DND-41 (cell line): ENCODE data around the gene ARID2.

Experiments used
- ATAC-seq: fragments of 200-7000 bp; cut with Tn5 transposase; 3 replicates; pipeline ENCODE4 v1.9.1; 2021; ENCODE audit warnings: low read depth; ENCODE audit not compliant: insufficient read depth
- DNase-seq: peaks from one replicate; pipeline ENCODE4 v3.0.0-alpha.2; 2020
- H2AFZ ChIP-seq: 2 replicates; pipeline ENCODE4 v1.6.0; 2012; ENCODE audit warnings: low read depth, low read length
- H3K27ac ChIP-seq: 2 replicates; pipeline ENCODE4 v1.5.1; 2012; ENCODE audit warnings: low read length, inconsistent platforms
- H3K27me3 ChIP-seq: fragments of 200-600 bp; sonication (generic); 2 replicates; pipeline ENCODE4 v1.6.0; 2012; ENCODE audit warnings: low read length, mild to moderate bottlenecking, inconsistent platforms; ENCODE audit not compliant: insufficient read depth, poor library complexity
- H3K36me3 ChIP-seq: 2 replicates; pipeline ENCODE4 v1.5.1; 2012; ENCODE audit warnings: low read length, inconsistent platforms; ENCODE audit not compliant: insufficient read depth
- H3K4me1 ChIP-seq: 2 replicates; pipeline ENCODE4 v1.5.1; 2012; ENCODE audit warnings: mild to moderate bottlenecking, low read length; ENCODE audit not compliant: insufficient read depth
- H3K4me2 ChIP-seq: 2 replicates; pipeline ENCODE4 v1.6.0; 2012; ENCODE audit warnings: mild to moderate bottlenecking, moderate library complexity, low read length, inconsistent platforms; ENCODE audit not compliant: insufficient read depth
- H3K4me3 ChIP-seq, 2 experiments: fragments of 200-600 bp in 1 of 2; shearing (Covaris generic) in 1 of 2; 2 replicates each; pipeline ENCODE4 v1.5.1; 2012 to 2016; ENCODE audit warnings: inconsistent platforms in 2 of 2, low read length in 2 of 2, mild to moderate bottlenecking in 2 of 2, low read depth in 1 of 2, moderate library complexity in 1 of 2
- H3K79me2 ChIP-seq: 2 replicates; pipeline ENCODE4 v1.6.0; 2012; ENCODE audit warnings: low read length, inconsistent platforms; ENCODE audit not compliant: insufficient read depth
- H3K9ac ChIP-seq: 2 replicates; pipeline ENCODE4 v1.6.0; 2012; ENCODE audit warnings: low read depth, mild to moderate bottlenecking, inconsistent platforms, low read length, moderate library complexity
- H3K9me3 ChIP-seq: 2 replicates; pipeline ENCODE4 v1.5.1; 2012; ENCODE audit warnings: low read length, moderate library complexity, mild to moderate bottlenecking, inconsistent platforms; ENCODE audit not compliant: insufficient read depth, severe bottlenecking
- H4K20me1 ChIP-seq: 2 replicates; pipeline ENCODE4 v1.6.0; 2012; ENCODE audit warnings: low read length; ENCODE audit not compliant: insufficient read depth
- CTCF ChIP-seq: IDR thresholded peaks from 2 replicates; pipeline ENCODE4 v1.5.1; 2012; ENCODE audit warnings: borderline replicate concordance, low read length, moderate library complexity, mild to moderate bottlenecking; ENCODE audit not compliant: poor library complexity, severe bottlenecking; ENCODE audit errors: extremely low read depth
- EZH2 ChIP-seq: IDR thresholded peaks from 3 replicates; pipeline ENCODE4 v1.6.1; 2012; ENCODE audit warnings: borderline replicate concordance, low read depth, mild to moderate bottlenecking, moderate library complexity, low read length, inconsistent platforms; ENCODE audit not compliant: severe bottlenecking

The ARID2 gene

GRCh38 chr12:45707241-45707857, 22.2 kb upstream of the ARID2 start:
- H3K79me2 ChIP-seq: no peaks in the 10 kb centered on the region
- DNase-seq: no peak
- H2AFZ ChIP-seq: no peak overlapping the region
- no peaks in the 10 kb centered on the region for H3K4me1 ChIP-seq
- no peak overlapping the region for H3K9ac ChIP-seq
- no peak overlapping the region for H3K27ac ChIP-seq
- ATAC-seq: no peak
- H3K9me3 ChIP-seq: no peaks in the 10 kb centered on the region
- H3K4me2 ChIP-seq: no peak overlapping the region
- H3K27me3 ChIP-seq: no peaks in the 10 kb centered on the region
- H4K20me1 ChIP-seq: no peaks in the 10 kb centered on the region
- TF ChIP-seq EZH2 (no peak), CTCF (no peak)
- no peak overlapping the region for H3K4me3 ChIP-seq
- no peaks in the 10 kb centered on the region for H3K36me3 ChIP-seq

- H3K9me3 ChIP-seq: no peaks in the 10 kb centered on the region
- no peaks in the 10 kb centered on the region for H3K36me3 ChIP-seq
- TF ChIP-seq CTCF (no peak), EZH2 (no peak)
- DNase-seq: no peak
- no peaks in the 10 kb centered on the region for H3K4me1 ChIP-seq
- no peaks in the 10 kb centered on the region for H3K27me3 ChIP-seq
- no peaks in the 10 kb centered on the region for H4K20me1 ChIP-seq
- no peak overlapping the region for H3K27ac ChIP-seq
- H2AFZ ChIP-seq: no peak overlapping the region
- no peaks in the 10 kb centered on the region for H3K79me2 ChIP-seq
- no peak overlapping the region for H3K4me3 ChIP-seq
- no peak overlapping the region for H3K4me2 ChIP-seq
- H3K9ac ChIP-seq: no peak overlapping the region
- ATAC-seq: no peak
These were observed 21.1 kb upstream of the ARID2 start for GRCh38 chr12:45708363-45708762.

GRCh38 chr12:45708901-45709300, 20.6 kb upstream of the ARID2 start:
- Histone ChIP-seq H3K79me2 (no peaks in the 10 kb centered on the region), H3K27ac (no peak overlapping the region), H3K9ac (no peak overlapping the region), H3K4me2 (no peak overlapping the region), H3K27me3 (no peaks in the 10 kb centered on the region), H3K36me3 (no peaks in the 10 kb centered on the region), H2AFZ (no peak overlapping the region), H4K20me1 (no peaks in the 10 kb centered on the region), H3K4me3 (no peak overlapping the region), H3K4me1 (no peaks in the 10 kb centered on the region), H3K9me3 (no peaks in the 10 kb centered on the region)
- DNase-seq (no peak), ATAC-seq (no peak)
- TF ChIP-seq EZH2 (no peak), CTCF (no peak)

GRCh38 chr12:45712319-45712718, 17.2 kb upstream of the ARID2 start:
- Histone ChIP-seq H3K4me3 (no peak overlapping the region), H3K36me3 (no peaks in the 10 kb centered on the region), H2AFZ (no peak overlapping the region), H3K9me3 (no peaks in the 10 kb centered on the region), H3K27ac (no peak overlapping the region), H3K4me2 (no peak overlapping the region), H3K4me1 (no peaks in the 10 kb centered on the region), H3K27me3 (no peaks in the 10 kb centered on the region), H3K79me2 (no peaks in the 10 kb centered on the region), H4K20me1 (no peaks in the 10 kb centered on the region), H3K9ac (no peak overlapping the region)
- no peak for ATAC-seq
- no peak for DNase-seq
- TF ChIP-seq EZH2 (no peak), CTCF (no peak)
